Left ventricle myocardium inferior (tissue), 1 donor: ENCODE results near the gene RUNX1. TPM values are rescaled to one million over a fixed set of nuclear protein-coding genes. Genes with fewer than 3 reads are reported as not detected.

Experiments used
- DNase-seq: peaks from one replicate; pipeline ENCODE4 v3.0.0-alpha.2; 2020
- H3K27ac ChIP-seq: fragments of 200-600 bp; replicated peaks from 2 replicates; pipeline ENCODE4 v1.8.0; 2021
- H3K27me3 ChIP-seq: fragments of 200-600 bp; 2 replicates; pipeline ENCODE4 v1.8.0; 2021; ENCODE audit warnings: low read depth
- H3K36me3 ChIP-seq: fragments of 200-600 bp; 2 replicates; pipeline ENCODE4 v1.8.0; 2021
- H3K4me1 ChIP-seq: fragments of 200-600 bp; 2 replicates; pipeline ENCODE4 v1.8.0; 2021
- H3K4me3 ChIP-seq: fragments of 200-600 bp; 2 replicates; pipeline ENCODE4 v1.8.0; 2021; ENCODE audit warnings: mild to moderate bottlenecking, moderate library complexity
- H3K9me3 ChIP-seq: fragments of 200-600 bp; replicated peaks from 2 replicates; pipeline ENCODE4 v1.8.0; 2021
- CTCF ChIP-seq: fragments of 200-600 bp; IDR thresholded peaks from 2 replicates; pipeline ENCODE4 v1.8.0; 2021; ENCODE audit warnings: antibody characterized with exemption, mild to moderate bottlenecking, borderline replicate concordance
- intact Hi-C: fragments of 100-400 bp; cut with micrococcal nuclease; formaldehyde crosslinking; loops from one replicate; pipeline ENCODE4 v1.11.0; 2022
- total RNA-seq: library from RNA; stranded (reverse); fragmentation: NEBNext Ultra II Directional; extraction: Animal tissue kit (Norgen Biotek cat#: 25700); gene quantifications from one replicate; pipeline ENCODE4 v1.2.1, GENCODE V29; 2021
- donor health status: DM: no; HTN: yes; CAD: no; lungs with severe emphysema.

Gene RUNX1
- total RNA-seq, 1 donor from 2014 or later: 1.5 TPM

- H3K27ac ChIP-seq: no peak overlapping the region
- TF ChIP-seq CTCF: no peak
- no peaks in the 10 kb centered on the region for H3K36me3 ChIP-seq
- DNase-seq: no peak
- intact Hi-C loops: no loop called here
- H3K4me3 ChIP-seq: no peak overlapping the region
- H3K27me3 ChIP-seq: peaks cover 47% of the 10 kb centered on the region
- H3K9me3 ChIP-seq: no peaks in the 10 kb centered on the region
- no peaks in the 10 kb centered on the region for H3K4me1 ChIP-seq
These were observed 99.6 kb downstream of the RUNX1 start for GRCh38 chr21:34949499-34949898.

GRCh38 chr21:34949030-34949429 lies 100.1 kb downstream of the RUNX1 start:
- Histone ChIP-seq H3K36me3 (no peaks in the 10 kb centered on the region), H3K27ac (no peak overlapping the region), H3K4me1 (no peaks in the 10 kb centered on the region), H3K27me3 (peaks cover 45% of the 10 kb centered on the region), H3K4me3 (no peak overlapping the region), H3K9me3 (no peaks in the 10 kb centered on the region)
- intact Hi-C loops: no loop called here
- TF ChIP-seq CTCF: no peak
- no peak for DNase-seq

- DNase-seq: no peak
- Histone ChIP-seq H3K36me3 (no peaks in the 10 kb centered on the region), H3K27me3 (peaks cover 50% of the 10 kb centered on the region), H3K4me3 (no peak overlapping the region), H3K27ac (no peak overlapping the region), H3K9me3 (no peaks in the 10 kb centered on the region), H3K4me1 (no peaks in the 10 kb centered on the region)
- intact Hi-C loops: no loop called here
- TF ChIP-seq CTCF: no peak
These were observed 100.9 kb downstream of the RUNX1 start for GRCh38 chr21:34948157-34948556.

GRCh38 chr21:34946916-34947534 lies 102.1 kb downstream of the RUNX1 start:
- TF ChIP-seq CTCF: no peak
- no peaks in the 10 kb centered on the region for H3K4me1 ChIP-seq
- no peaks in the 10 kb centered on the region for H3K9me3 ChIP-seq
- intact Hi-C loops: no loop called here
- no peaks in the 10 kb centered on the region for H3K36me3 ChIP-seq
- no peak overlapping the region for H3K27ac ChIP-seq
- H3K4me3 ChIP-seq: no peak overlapping the region
- DNase-seq: no peak
- peaks cover 56% of the 10 kb centered on the region for H3K27me3 ChIP-seq

- no peak for TF ChIP-seq CTCF
- intact Hi-C loops: no loop called here
- H3K27me3 ChIP-seq: peaks cover 59% of the 10 kb centered on the region
- no peaks in the 10 kb centered on the region for H3K4me1 ChIP-seq
- no peaks in the 10 kb centered on the region for H3K36me3 ChIP-seq
- H3K27ac ChIP-seq: no peak overlapping the region
- no peak overlapping the region for H3K4me3 ChIP-seq
- H3K9me3 ChIP-seq: no peaks in the 10 kb centered on the region
- DNase-seq: no peak
These were observed 102.7 kb downstream of the RUNX1 start for GRCh38 chr21:34946385-34946840.

- DNase-seq: no peak
- no peak for TF ChIP-seq CTCF
- intact Hi-C loops: no loop called here
These were observed 103.8 kb downstream of the RUNX1 start for GRCh38 chr21:34945288-34945687.

More at GRCh38 chr21:34945288-34945687, 103.8 kb downstream of the RUNX1 start:
- H3K27ac ChIP-seq: no peak overlapping the region
- H3K4me3 ChIP-seq: no peak overlapping the region
- no peaks in the 10 kb centered on the region for H3K9me3 ChIP-seq
- no peaks in the 10 kb centered on the region for H3K4me1 ChIP-seq
- peaks cover 66% of the 10 kb centered on the region for H3K27me3 ChIP-seq
- no peaks in the 10 kb centered on the region for H3K36me3 ChIP-seq
